ENCODE data around the gene PDE12. TPM values are rescaled to one million over a fixed set of nuclear protein-coding genes. Genes with fewer than 3 reads are reported as not detected.

Gene PDE12
- total RNA-seq, 1 experiment from 2014 or later, result 8.8 TPM

DNA sequence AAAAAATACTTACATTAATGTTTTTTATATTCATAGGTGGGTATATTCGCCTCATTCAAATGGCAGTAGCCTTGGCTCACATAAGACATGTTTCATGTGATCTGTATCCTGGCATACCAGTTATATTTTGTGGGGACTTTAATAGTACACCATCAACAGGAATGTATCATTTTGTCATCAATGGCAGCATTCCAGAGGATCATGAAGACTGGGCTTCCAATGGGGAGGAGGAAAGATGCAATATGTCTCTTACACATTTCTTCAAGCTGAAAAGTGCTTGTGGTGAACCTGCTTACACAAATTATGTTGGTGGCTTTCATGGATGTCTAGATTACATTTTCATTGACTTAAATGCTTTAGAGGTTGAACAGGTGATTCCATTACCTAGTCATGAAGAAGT lies 3.5 kb downstream of the PDE12 start:
- DNase-seq (ENCODE audit: low read depth in 1 of 2, low spot score in 2 of 2), result no peak
- Histone ChIP-seq H3K27me3 (replicated peaks) (no peaks in the 10 kb centered on the region), H3K4me1 (replicated peaks) (peaks cover 17% of the 10 kb centered on the region), H3K36me3 (peaks cover 59% of the 10 kb centered on the region), H3K4me3 (no peak overlapping the region), H3K9me3 (replicated peaks) (no peaks in the 10 kb centered on the region), H3K27ac (no peak overlapping the region)

GRCh38 chr3:57569859-57570450 lies 13.9 kb downstream of the PDE12 start:
- Histone ChIP-seq H3K27me3 (replicated peaks) (no peaks in the 10 kb centered on the region), H3K4me1 (replicated peaks) (no peaks in the 10 kb centered on the region), H3K4me3 (no peak overlapping the region), H3K27ac (no peak overlapping the region), H3K36me3 (peaks cover 79% of the 10 kb centered on the region), H3K9me3 (replicated peaks) (no peaks in the 10 kb centered on the region)
- no peak for DNase-seq (ENCODE audit: low read depth in 1 of 2, low spot score in 2 of 2)

DNA sequence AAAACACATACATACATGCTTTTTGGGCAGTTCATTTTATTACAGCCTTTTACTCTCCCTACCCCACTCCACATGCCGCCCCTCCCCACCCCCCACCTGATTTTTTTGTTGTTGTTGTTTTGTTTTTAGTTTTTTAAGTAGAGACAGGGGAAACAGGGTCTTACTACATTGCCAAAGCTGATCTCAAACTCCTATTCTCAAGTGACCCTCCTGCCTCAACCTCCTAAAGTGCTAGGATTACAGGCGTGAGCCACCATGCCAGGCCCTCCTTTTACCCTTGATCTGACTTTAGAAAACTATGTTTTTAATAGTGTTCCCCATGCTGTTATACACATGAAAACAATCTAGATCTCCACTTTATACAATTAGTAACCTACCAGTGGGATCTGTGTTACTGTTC lies 14.8 kb downstream of the PDE12 start:
- Histone ChIP-seq H3K27ac (no peak overlapping the region), H3K9me3 (replicated peaks) (no peaks in the 10 kb centered on the region), H3K4me3 (no peak overlapping the region), H3K27me3 (replicated peaks) (no peaks in the 10 kb centered on the region), H3K36me3 (peaks cover 82% of the 10 kb centered on the region), H3K4me1 (replicated peaks) (no peaks in the 10 kb centered on the region)
- DNase-seq (ENCODE audit: low read depth in 1 of 2, low spot score in 2 of 2), result no peak

DNA sequence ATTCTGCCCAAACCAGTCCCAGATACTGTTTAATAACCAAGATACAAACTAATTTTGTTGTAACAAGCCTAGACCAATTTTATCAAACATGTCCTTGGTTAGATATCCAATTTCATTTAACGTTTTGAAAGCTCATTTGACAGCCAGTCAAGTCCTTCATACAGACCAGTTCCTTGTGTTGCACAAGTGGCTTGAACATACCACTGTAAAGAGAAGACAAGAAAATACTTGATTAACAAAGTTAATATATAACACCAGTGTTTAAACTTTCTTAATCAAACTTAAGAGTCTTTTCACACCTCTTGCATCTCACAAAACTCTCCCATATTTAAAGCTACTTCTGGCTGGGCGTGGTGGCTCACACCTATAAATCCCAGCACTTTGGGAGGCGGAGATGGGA lies 16.0 kb downstream of the PDE12 start:
- Histone ChIP-seq H3K27ac (no peak overlapping the region), H3K9me3 (replicated peaks) (no peaks in the 10 kb centered on the region), H3K27me3 (replicated peaks) (no peaks in the 10 kb centered on the region), H3K36me3 (peaks cover 82% of the 10 kb centered on the region), H3K4me1 (replicated peaks) (no peaks in the 10 kb centered on the region), H3K4me3 (no peak overlapping the region)
- no peak for DNase-seq (ENCODE audit: low read depth in 1 of 2, low spot score in 2 of 2)

DNA sequence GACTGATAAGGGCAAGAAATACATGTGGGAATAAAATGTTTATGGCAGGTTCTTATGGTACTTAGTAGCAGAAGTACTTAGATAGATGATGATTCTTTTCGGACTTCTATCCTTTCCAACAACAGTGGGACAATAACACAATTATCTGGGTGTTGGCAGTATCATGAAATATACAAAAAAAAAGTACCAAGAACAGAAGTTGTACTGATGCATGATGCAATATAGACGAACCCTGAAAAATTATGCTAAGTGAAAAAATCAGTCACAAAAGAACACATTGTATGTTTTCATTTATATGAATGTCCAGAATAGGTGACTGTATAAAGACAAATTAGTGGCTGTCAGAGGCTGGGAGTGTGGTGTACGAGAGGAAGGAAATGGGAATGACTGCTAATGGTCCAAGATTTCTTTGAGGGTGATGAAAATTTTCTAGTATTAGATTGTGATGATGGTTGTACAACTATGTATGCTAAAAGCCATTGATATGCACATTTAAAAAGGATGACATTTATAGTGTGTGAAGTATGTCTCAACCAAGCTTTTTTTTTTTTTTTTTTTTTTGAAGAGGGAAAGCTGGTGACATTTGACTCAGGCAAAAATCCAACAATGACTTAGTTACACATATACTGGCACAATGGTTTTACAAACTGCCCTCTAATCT lies 20.0 kb downstream of the PDE12 start:
- Histone ChIP-seq H3K27me3 (replicated peaks) (no peaks in the 10 kb centered on the region), H3K4me1 (replicated peaks) (no peaks in the 10 kb centered on the region), H3K36me3 (peaks cover 95% of the 10 kb centered on the region), H3K27ac (no peak overlapping the region), H3K4me3 (no peak overlapping the region), H3K9me3 (replicated peaks) (no peaks in the 10 kb centered on the region)
- DNase-seq (ENCODE audit: low read depth in 1 of 2, low spot score in 2 of 2), result no peak

GRCh38 chr3:57577801-57578200 lies 21.7 kb downstream of the PDE12 start:
- Histone ChIP-seq H3K27ac (no peak overlapping the region), H3K4me3 (no peak overlapping the region), H3K9me3 (replicated peaks) (no peaks in the 10 kb centered on the region), H3K4me1 (replicated peaks) (no peaks in the 10 kb centered on the region), H3K27me3 (replicated peaks) (no peaks in the 10 kb centered on the region), H3K36me3 (peaks cover 95% of the 10 kb centered on the region)
- no peak for DNase-seq (ENCODE audit: low read depth in 1 of 2, low spot score in 2 of 2)

DNA sequence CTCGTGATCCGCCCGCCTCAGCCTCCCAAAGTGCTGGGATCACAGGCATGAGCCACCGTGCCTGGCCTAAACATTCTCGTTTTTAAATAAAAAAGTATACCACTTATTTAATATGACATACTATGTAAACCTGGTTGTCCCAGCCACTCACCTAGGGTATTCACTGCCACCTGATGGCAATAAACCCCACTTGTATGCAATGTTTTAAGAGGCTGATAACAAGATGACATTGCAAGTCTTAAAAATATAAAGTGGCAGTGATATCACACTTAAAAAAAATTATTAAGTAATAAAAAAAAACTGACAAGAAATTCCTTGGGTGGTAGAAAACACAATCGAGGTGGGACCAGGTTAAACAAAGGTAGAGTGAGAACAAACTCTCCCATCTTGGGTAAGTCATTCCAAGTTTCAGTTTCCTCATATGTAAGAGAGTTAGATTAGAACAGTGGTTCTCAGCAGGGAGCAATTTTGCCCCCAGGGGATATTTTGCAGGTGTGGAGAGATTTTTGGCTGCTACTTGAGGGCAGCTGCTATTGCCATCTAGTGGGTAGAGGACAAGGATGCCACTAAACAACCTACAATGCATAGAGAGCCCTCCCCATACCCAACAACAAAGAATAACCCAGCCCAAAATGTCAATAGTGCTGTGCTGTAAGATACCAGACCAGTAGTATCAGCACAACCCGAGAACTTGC lies 26.5 kb downstream of the PDE12 start:
- H3K36me3 ChIP-seq, result peaks cover 84% of the 10 kb centered on the region
- H3K4me3 ChIP-seq, result no peak overlapping the region
- no peaks in the 10 kb centered on the region for H3K9me3 ChIP-seq (replicated peaks)
- H3K27ac ChIP-seq, result no peak overlapping the region
- H3K4me1 ChIP-seq (replicated peaks), result no peaks in the 10 kb centered on the region
- no peaks in the 10 kb centered on the region for H3K27me3 ChIP-seq (replicated peaks)
- DNase-seq (ENCODE audit: low read depth in 1 of 2, low spot score in 2 of 2), result no peak

DNA sequence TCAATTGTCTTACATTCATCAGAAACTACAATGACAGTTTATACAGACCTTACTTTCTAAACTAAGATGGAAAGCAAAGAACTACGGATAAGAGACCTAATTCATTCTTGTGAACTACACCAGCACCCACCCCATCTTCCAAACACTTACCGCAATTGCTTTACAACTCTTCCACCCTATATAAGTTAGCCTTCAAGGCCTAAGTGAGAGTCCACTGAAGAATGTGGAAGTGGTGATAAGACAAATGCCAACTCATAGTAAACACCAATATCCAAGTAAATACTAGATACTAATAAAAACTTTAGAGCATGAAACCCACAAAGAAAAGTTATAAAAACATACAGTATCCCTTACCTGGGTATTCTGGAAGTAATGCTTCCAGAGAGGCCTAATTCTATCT lies 27.5 kb downstream of the PDE12 start:
- no peak overlapping the region for H3K4me3 ChIP-seq
- no peaks in the 10 kb centered on the region for H3K4me1 ChIP-seq (replicated peaks)
- H3K36me3 ChIP-seq, result peaks cover 83% of the 10 kb centered on the region
- H3K27me3 ChIP-seq (replicated peaks), result no peaks in the 10 kb centered on the region
- H3K9me3 ChIP-seq (replicated peaks), result no peaks in the 10 kb centered on the region
- H3K27ac ChIP-seq, result no peak overlapping the region
- no peak for DNase-seq (ENCODE audit: low read depth in 1 of 2, low spot score in 2 of 2)

GRCh38 chr3:57586778-57587177 lies 30.7 kb downstream of the PDE12 start:
- Histone ChIP-seq H3K4me1 (replicated peaks) (no peaks in the 10 kb centered on the region), H3K27ac (no peak overlapping the region), H3K9me3 (replicated peaks) (no peaks in the 10 kb centered on the region), H3K27me3 (replicated peaks) (no peaks in the 10 kb centered on the region), H3K36me3 (peaks cover 75% of the 10 kb centered on the region), H3K4me3 (no peak overlapping the region)
- no peak for DNase-seq (ENCODE audit: low read depth in 1 of 2, low spot score in 2 of 2)

DNA sequence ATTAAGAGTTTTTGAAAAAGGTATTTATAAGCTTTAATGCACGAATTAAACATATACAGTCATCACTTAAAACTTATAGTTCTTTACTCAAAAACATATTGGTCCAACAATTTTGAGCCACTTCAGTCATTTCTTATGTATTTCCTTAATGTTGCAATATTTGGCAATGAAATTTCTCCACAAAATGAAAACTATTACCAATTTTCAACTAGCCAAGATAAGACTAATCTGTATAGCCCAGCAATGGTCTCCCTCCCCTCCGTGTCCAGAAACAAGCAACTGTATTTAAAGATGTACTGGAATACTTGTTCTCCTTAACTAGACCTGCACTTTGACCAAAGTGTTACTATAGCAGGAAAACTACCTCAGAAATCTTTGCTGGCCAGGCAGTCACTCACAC lies 31.8 kb downstream of the PDE12 start:
- no peak overlapping the region for H3K27ac ChIP-seq

DNA sequence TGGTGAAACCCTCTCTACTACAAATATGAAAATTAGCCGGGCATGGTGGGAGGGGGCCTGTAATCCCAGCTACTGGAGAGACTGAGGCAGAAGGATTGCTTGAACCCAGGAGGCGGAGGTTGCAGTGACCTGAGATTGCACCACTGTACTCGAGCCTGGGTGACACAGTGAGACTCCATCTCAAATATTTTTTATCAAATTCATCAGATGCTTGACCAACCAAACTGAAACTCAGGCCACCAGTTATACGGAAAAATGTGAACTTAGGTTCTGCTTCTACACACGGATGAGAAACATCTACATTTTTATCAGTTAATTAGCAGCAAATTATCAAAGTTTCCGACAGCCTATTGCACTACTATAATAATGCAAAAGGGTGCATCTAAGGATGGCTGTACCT lies 36.2 kb downstream of the PDE12 start:
- no peak for DNase-seq (ENCODE audit: low read depth in 1 of 2, low spot score in 2 of 2)
- Histone ChIP-seq H3K27me3 (replicated peaks) (no peaks in the 10 kb centered on the region), H3K4me3 (no peak overlapping the region), H3K4me1 (replicated peaks) (peaks cover 9% of the 10 kb centered on the region), H3K9me3 (replicated peaks) (no peaks in the 10 kb centered on the region), H3K36me3 (peaks cover 65% of the 10 kb centered on the region), H3K27ac (no peak overlapping the region)

More for the DNA sequence above, 31.8 kb downstream of the PDE12 start:
- H3K36me3 ChIP-seq, result peaks cover 72% of the 10 kb centered on the region
- H3K9me3 ChIP-seq (replicated peaks), result no peaks in the 10 kb centered on the region
- no peak for DNase-seq (ENCODE audit: low read depth in 1 of 2, low spot score in 2 of 2)
- H3K4me3 ChIP-seq, result no peak overlapping the region
- no peaks in the 10 kb centered on the region for H3K27me3 ChIP-seq (replicated peaks)
- no peaks in the 10 kb centered on the region for H3K4me1 ChIP-seq (replicated peaks)

GRCh38 chr3:57594144-57594543 lies 38.1 kb downstream of the PDE12 start:
- no peak for DNase-seq (ENCODE audit: low read depth in 1 of 2, low spot score in 2 of 2)
- Histone ChIP-seq H3K27ac (0 out of 2 replicates have a peak overlapping the region, but pooled peaks have one; percentile 95), H3K4me3 (no peak overlapping the region), H3K27me3 (replicated peaks) (no peaks in the 10 kb centered on the region), H3K9me3 (replicated peaks) (no peaks in the 10 kb centered on the region), H3K4me1 (replicated peaks) (peaks cover 16% of the 10 kb centered on the region), H3K36me3 (peaks cover 54% of the 10 kb centered on the region)

DNA sequence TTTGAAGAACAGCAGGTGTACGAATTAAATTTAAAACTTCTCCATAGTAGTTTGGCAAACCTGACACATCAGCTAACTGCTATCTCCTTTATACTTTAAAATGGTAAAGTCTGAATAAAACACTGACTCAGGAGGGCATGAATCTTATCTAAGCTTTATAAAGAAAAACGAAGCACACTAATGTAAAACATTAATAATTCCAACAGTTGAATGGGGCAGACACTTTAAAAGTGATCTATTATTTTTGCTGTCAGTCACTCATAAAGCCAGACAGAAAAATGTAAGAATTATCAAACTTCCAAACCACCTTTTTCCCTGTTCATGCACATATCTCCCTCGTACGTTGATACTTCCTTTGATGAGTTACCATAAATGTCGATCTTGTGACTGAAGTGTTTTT lies 38.5 kb downstream of the PDE12 start:
- Histone ChIP-seq H3K4me1 (replicated peaks) (peaks cover 16% of the 10 kb centered on the region), H3K9me3 (replicated peaks) (no peaks in the 10 kb centered on the region), H3K27ac (peak overlapping the region; percentile 95), H3K27me3 (replicated peaks) (no peaks in the 10 kb centered on the region), H3K4me3 (peak overlapping the region; percentile 68), H3K36me3 (peaks cover 49% of the 10 kb centered on the region)
- DNase-seq (ENCODE audit: low read depth in 1 of 2, low spot score in 2 of 2), result no peak

- no peaks in the 10 kb centered on the region for H3K9me3 ChIP-seq (replicated peaks)
- H3K27ac ChIP-seq, result peak overlapping the region; percentile 95
- peaks cover 37% of the 10 kb centered on the region for H3K36me3 ChIP-seq
- peak overlapping the region; percentile 68 for H3K4me3 ChIP-seq
- peaks cover 16% of the 10 kb centered on the region for H3K4me1 ChIP-seq (replicated peaks)
- H3K27me3 ChIP-seq (replicated peaks), result no peaks in the 10 kb centered on the region
- DNase-seq (ENCODE audit: low read depth in 1 of 2, low spot score in 2 of 2), result peak; percentile 84 to 93
Observed at GRCh38 chr3:57596495-57597126, 40.5 kb downstream of the PDE12 start.

Data from SJSA1 (cell line).